Natural killer cell (primary cell): ENCODE data around the gene BRI3. TPM values are rescaled to one million over a fixed set of nuclear protein-coding genes. Genes with fewer than 3 reads are reported as not detected.

Experiments
- ATAC-seq, 3 donors: fragments of 150-1000 bp in 2 of 3; fragments of 200-7000 bp in 1 of 3; cut with Tn5 transposase; 1 replicate in 1 of 3; 2 replicates in 2 of 3; pipeline ENCODE4 v1.10.0; 2021; ENCODE audit warnings: mild to moderate bottlenecking in 2 of 3, moderate library complexity in 2 of 3
- DNase-seq, 2 donors: peaks; one replicate each; pipeline versions ENCODE4 v3.0.0 to v3.0.0-alpha.2; 2013 to 2021; ENCODE audit warnings: mixed read lengths in 1 of 2
- H3K27ac ChIP-seq: one replicate; pipeline ENCODE4 v1.5.1; 2013; ENCODE audit warnings: mild to moderate bottlenecking, low read length
- H3K27me3 ChIP-seq: one replicate; pipeline ENCODE4 v1.6.1; 2013; ENCODE audit warnings: low read length; ENCODE audit not compliant: control insufficient read depth, insufficient read depth
- H3K36me3 ChIP-seq: one replicate; pipeline ENCODE4 v1.6.1; 2013; ENCODE audit warnings: low read length; ENCODE audit not compliant: control insufficient read depth, insufficient read depth
- H3K4me1 ChIP-seq: one replicate; pipeline ENCODE4 v1.6.1; 2013; ENCODE audit warnings: low read length; ENCODE audit not compliant: control insufficient read depth, insufficient read depth
- H3K4me3 ChIP-seq: one replicate; pipeline ENCODE4 v1.5.1; 2013; ENCODE audit warnings: low read length
- H3K9me3 ChIP-seq: one replicate; pipeline ENCODE4 v1.6.1; 2013; ENCODE audit warnings: low read length; ENCODE audit not compliant: control insufficient read depth, insufficient read depth
- H3K27ac Mint-ChIP-seq, 2 donors: one replicate each; pipeline ENCODE4 v1.8.0; 2022; ENCODE audit warnings: mild to moderate bottlenecking in 2 of 2, mixed read lengths in 2 of 2, moderate library complexity in 1 of 2
- H3K27me3 Mint-ChIP-seq, 2 donors: one replicate each; pipeline ENCODE4 v1.8.0; 2022; ENCODE audit warnings: low read depth in 2 of 2, mixed read lengths in 2 of 2
- H3K36me3 Mint-ChIP-seq: one replicate; pipeline ENCODE4 v1.8.0; 2022; ENCODE audit warnings: mixed read lengths
- H3K4me1 Mint-ChIP-seq, 2 donors: one replicate each; pipeline ENCODE4 v1.8.0; 2022; ENCODE audit warnings: mixed read lengths in 2 of 2
- H3K4me3 Mint-ChIP-seq: one replicate; pipeline ENCODE4 v1.8.0; 2022; ENCODE audit warnings: mild to moderate bottlenecking, moderate library complexity, mixed read lengths
- H3K9me3 Mint-ChIP-seq, 2 donors: one replicate each; pipeline ENCODE4 v1.8.0; 2022; ENCODE audit warnings: mixed read lengths in 2 of 2
- CTCF ChIP-seq: fragments of 200-600 bp; IDR thresholded peaks from one replicate; pipeline ENCODE4 v1.8.0; 2022; ENCODE audit warnings: antibody characterized with exemption
- WGBS: methylation state at CpG from one replicate; pipeline ENCODE4 v1.1.7; 2013; ENCODE audit warnings: missing lambda C conversion rate; ENCODE audit not compliant: insufficient coverage; 5-methylcytosine and 5-hydroxymethylcytosine counted together
- intact Hi-C: fragments of 100-400 bp; cut with micrococcal nuclease; formaldehyde crosslinking; loops from one replicate; pipeline ENCODE4 v1.14.2; 2022
- total RNA-seq, 4 donors: library from RNA; stranded (reverse); fragments of 120-200 nt in 1 of 4; gene quantifications; one replicate each; pipeline versions ENCODE4 v1.2.3 to v1.2.4, GENCODE V29; 2013 to 2022

BRI3 gene
- total RNA-seq, 3 donors from 2014 or later (not counting 1 experiment from before 2014, with no cell fraction given) = 81.9 to 97.1 (median 90.0) TPM

DNA sequence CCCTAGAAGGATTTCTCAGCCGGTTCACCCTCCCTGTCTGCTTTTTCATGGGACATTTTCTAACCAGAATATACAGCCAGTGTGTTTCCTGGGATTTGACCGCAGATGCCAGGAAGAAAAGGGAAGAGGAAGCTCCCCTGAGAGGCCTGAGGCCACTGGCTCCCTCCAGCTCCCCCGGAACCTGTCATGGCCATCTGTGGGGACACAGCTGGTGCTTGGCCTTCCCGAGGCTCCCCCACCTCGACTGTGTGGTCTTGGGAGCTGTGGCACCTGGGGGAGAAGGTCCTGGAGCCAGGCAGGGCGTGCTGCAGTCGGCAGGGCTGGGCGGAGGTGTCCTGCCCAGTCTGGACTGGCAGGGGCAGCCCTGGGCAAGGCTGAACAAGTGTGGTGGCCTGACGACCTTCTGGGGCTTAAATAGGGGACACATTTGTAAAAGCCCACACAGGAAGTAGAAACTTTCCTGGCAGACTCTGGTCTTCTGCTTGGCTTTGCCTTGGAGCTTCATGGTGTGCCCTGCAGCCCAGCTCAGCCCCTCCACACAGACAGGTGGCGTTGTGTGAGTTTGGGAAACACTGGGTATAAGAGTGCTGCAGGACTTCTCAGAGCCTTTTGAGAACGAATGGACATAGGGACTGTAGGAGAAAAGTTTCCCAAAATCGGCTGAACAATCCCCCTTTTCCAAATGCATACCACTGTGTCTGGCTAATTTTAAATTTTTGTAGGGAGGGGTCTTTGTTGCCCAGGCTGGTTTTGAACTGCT is 6.8 kb downstream of the BRI3 start:
- Histone ChIP-seq H3K27me3 (no peaks in the 10 kb centered on the region), H3K27ac (no peak overlapping the region), H3K9me3 (no peaks in the 10 kb centered on the region), H3K36me3 (peaks cover 5% of the 10 kb centered on the region), H3K4me3 (no peak overlapping the region), H3K4me1 (peaks cover 43% of the 10 kb centered on the region)
- H3K36me3 Mint-ChIP-seq = no peaks in the 10 kb centered on the region
- no peaks in the 10 kb centered on the region for H3K27me3 Mint-ChIP-seq
- intact Hi-C loops = no loop called here
- TF ChIP-seq CTCF = no peak
- ATAC-seq (no peak), DNase-seq (no peak)
- no peak overlapping the region for H3K27ac Mint-ChIP-seq
- H3K4me1 Mint-ChIP-seq = peaks cover 12 to 24% of the 10 kb centered on the region in 2 donors
- H3K4me3 Mint-ChIP-seq = no peak overlapping the region
- 56% methylated on average over 10 of the region's 12 CpGs for WGBS
- no peaks in the 10 kb centered on the region for H3K9me3 Mint-ChIP-seq

DNA sequence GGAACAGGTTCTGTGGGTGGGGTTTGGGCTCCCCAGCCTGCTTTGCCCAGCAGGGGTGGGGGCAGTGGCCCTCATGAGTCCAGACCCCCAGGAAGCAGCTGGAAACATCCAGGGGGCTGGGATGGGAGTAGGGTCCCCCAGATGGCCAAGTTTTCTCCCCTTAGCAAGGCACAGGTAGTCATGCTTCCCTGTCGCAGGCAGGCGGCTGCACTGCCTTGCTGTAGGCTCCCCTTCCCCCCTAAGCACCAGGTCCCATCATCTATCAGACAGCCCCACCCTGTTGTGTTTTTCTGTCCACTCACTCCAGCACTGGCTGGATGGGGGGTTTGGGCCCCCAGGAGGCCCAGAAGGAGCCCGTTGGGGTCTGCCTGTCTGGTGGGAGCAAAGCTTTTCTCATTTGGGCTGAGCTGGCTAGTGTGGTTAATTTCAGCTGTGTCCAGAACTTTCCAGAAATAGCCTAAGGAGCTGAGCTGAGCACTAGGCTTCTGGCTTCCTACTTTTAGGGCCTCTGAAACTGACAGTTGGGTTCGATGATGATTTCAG is 7.9 kb downstream of the BRI3 start:
- no peak overlapping the region for H3K27ac ChIP-seq
- ATAC-seq (no peak), DNase-seq (no peak)
- peaks cover 5% of the 10 kb centered on the region for H3K36me3 ChIP-seq
- Mint-ChIP-seq H3K4me1 (peaks cover 5 to 14% of the 10 kb centered on the region in 2 donors), H3K27me3 (no peaks in the 10 kb centered on the region), H3K9me3 (no peaks in the 10 kb centered on the region), H3K4me3 (no peak overlapping the region), H3K36me3 (no peaks in the 10 kb centered on the region), H3K27ac (no peak overlapping the region)
- no peak overlapping the region for H3K4me3 ChIP-seq
- TF ChIP-seq CTCF = no peak
- no peaks in the 10 kb centered on the region for H3K27me3 ChIP-seq
- peaks cover 31% of the 10 kb centered on the region for H3K4me1 ChIP-seq
- no peaks in the 10 kb centered on the region for H3K9me3 ChIP-seq
- intact Hi-C loops = no loop called here
- WGBS = 92% methylated on average over 4 of the region's 4 CpGs

- no peak for DNase-seq
- peak in 1 of 3 donors; percentile 24 for ATAC-seq
- no peak overlapping the region for H3K27ac ChIP-seq
- no peak overlapping the region for H3K27ac Mint-ChIP-seq
- H3K4me1 ChIP-seq = peaks cover 13% of the 10 kb centered on the region
- intact Hi-C loops = no loop called here
- H3K27me3 ChIP-seq = no peaks in the 10 kb centered on the region
- H3K36me3 Mint-ChIP-seq = no peaks in the 10 kb centered on the region
- no peaks in the 10 kb centered on the region for H3K4me1 Mint-ChIP-seq
- H3K36me3 ChIP-seq = peaks cover 5% of the 10 kb centered on the region
- no peaks in the 10 kb centered on the region for H3K27me3 Mint-ChIP-seq
- no peaks in the 10 kb centered on the region for H3K9me3 Mint-ChIP-seq
- H3K4me3 ChIP-seq = no peak overlapping the region
- no peak for TF ChIP-seq CTCF
- H3K9me3 ChIP-seq = no peaks in the 10 kb centered on the region
- no peak overlapping the region for H3K4me3 Mint-ChIP-seq
- 91% methylated on average over 7 of the region's 7 CpGs for WGBS
Measured at GRCh38 chr7:98291717-98292116, 10.2 kb downstream of the BRI3 start.
